GM13976 (cell line): Measurements from ENCODE around the gene WWOX.

Source experiments
- DNase-seq: peaks from one replicate; pipeline ENCODE4 v3.0.0; 2012; ENCODE audit warnings: low spot score
- in situ Hi-C: fragments of 300-500 bp; cut with MboI; formaldehyde crosslinking; loops from one replicate; pipeline ENCODE4 v1.12.0; 2022; ENCODE audit warnings: low sequenced_read_pairs, mixed read lengths, inconsistent platforms; ENCODE audit not compliant: unreplicated experiment
- TF ChIP-seq, protein P1 (sequence below): IDR thresholded peaks from 2 replicates; pipeline ENCODE4 v1.5.1; 2012; ENCODE audit warnings: borderline replicate concordance, mild to moderate bottlenecking; ENCODE audit not compliant: insufficient read depth; ENCODE audit errors: extremely low read depth, missing control alignments, control extremely low read depth

The WWOX gene

DNA sequence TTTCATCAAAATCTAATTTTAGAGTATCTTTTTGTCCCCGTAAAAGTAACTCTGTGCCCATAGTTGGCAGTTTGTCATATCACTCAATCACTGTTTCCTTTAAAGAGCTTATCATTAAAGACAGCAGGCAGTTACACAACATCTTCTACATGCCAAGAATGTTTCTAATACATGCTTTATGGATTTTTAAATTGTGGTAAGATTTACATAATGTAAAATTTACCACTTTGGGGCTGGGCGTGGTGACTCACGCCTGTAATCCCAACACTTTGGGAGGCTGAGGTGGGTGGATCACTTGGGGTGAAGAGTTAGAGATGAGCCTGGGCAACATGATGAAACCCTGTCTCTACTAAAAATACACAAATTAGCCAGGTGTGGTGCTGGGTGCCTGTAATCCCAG, 687.2 kb downstream of the WWOX start:
- no peak for DNase-seq
- in situ Hi-C loops, result no loop called here
- TF ChIP-seq, protein P1, sequence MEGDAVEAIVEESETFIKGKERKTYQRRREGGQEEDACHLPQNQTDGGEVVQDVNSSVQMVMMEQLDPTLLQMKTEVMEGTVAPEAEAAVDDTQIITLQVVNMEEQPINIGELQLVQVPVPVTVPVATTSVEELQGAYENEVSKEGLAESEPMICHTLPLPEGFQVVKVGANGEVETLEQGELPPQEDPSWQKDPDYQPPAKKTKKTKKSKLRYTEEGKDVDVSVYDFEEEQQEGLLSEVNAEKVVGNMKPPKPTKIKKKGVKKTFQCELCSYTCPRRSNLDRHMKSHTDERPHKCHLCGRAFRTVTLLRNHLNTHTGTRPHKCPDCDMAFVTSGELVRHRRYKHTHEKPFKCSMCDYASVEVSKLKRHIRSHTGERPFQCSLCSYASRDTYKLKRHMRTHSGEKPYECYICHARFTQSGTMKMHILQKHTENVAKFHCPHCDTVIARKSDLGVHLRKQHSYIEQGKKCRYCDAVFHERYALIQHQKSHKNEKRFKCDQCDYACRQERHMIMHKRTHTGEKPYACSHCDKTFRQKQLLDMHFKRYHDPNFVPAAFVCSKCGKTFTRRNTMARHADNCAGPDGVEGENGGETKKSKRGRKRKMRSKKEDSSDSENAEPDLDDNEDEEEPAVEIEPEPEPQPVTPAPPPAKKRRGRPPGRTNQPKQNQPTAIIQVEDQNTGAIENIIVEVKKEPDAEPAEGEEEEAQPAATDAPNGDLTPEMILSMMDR, result no peak

DNA sequence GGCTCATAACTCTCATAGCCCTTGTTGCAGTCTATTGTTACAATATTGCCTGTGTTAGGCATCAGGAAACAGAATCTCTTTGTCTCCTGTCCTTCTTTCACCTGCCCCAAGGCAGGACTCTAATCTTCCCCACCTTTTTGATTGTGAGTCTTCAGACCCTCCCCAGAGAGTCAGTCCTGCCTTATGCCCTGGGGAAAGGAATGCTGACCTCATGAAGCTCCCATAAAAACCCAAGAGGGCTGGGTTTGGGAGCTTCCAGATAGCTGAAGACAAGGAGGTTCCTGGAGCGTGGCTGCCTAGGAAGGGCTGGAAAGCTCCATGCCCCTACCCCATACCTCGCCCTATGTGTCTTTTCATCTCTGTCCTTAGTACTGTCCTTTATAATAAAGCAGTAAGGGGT, 688.8 kb downstream of the WWOX start:
- in situ Hi-C loops, result no loop called here
- TF ChIP-seq, protein P1, result no peak
- no peak for DNase-seq

DNA sequence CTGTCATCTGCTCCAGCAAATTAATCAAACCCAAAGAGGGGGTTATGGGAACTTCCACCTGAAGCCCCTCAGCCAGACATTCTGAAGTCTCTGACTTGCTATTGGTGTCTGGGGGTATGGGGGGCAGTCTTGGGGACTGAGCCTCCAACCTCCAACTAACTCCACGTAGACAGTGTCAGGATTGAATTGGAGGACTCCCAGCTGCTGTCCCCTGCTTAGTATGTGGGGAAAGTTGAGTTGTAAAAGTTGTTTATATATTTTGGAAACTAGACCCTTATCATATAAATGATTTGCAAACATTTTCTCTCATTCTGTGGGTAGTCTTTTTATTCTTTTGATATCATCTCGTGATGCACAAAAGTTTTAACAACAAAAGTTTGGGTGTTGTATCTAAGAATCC, 689.2 kb downstream of the WWOX start:
- TF ChIP-seq, protein P1, result no peak
- in situ Hi-C loops, result no loop called here
- DNase-seq, result no peak

DNA sequence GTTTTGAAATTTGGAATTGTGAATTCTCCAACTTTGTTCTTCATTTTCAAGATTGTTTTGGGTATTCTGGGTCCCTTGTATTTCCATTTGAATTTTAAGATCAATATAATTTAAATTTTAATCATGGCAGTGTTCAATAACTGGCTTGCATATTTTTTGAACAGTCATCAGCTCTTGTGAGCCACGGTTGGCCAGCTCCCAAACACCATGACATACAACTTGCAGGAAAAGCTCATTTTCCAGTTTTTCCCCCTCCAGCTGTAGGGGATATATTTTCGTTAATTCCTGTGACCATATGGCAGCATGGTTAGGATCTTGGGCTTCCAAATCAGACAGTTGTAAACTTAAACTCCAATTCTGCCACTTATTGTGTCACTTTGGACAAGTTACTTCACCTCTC, 690.1 kb downstream of the WWOX start:
- TF ChIP-seq, protein P1, result no peak
- in situ Hi-C loops, result no loop called here
- no peak for DNase-seq

DNA sequence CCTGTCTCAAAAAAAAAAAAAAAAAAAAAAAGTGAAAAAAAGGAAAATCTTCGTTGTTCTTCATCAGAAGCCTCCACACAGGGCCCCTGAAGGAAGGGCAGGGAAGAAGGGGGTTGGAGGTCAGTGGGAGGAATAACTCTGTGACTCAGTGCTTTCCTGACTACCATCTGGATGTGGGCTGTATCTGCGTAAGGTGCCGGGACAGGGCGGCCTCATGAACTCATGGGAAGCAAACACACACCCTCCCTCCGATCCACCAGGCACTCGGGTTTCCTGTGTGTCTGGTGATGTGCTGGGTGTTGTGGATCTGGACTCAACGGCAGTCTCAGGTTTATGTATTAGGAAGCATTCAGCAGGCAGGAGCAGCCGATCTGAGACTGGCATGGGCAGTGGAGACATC, 691.6 kb downstream of the WWOX start:
- TF ChIP-seq, protein P1, result no peak
- in situ Hi-C loops, result no loop called here
- no peak for DNase-seq

DNA sequence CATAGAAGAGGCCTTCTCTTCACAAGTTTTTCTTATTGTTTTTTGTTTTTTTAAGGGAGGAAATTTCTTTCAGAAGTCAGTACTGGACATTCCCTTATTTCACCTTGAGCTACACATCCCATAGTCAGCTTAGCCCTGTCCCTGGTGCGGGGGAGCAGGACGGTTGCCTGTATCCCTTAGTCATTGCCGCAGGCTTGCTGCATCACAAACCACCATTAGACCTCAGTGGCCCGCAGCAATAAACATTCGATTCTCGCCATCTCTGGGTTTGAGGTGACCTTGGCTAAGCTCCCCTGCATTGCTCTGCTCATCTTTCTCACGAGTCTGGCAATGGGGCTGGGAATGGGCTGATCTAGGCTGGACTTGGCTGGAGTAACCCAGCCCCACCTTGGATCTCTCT, 692.5 kb downstream of the WWOX start:
- TF ChIP-seq, protein P1, result no peak
- DNase-seq, result no peak
- in situ Hi-C loops, result no loop called here

DNA sequence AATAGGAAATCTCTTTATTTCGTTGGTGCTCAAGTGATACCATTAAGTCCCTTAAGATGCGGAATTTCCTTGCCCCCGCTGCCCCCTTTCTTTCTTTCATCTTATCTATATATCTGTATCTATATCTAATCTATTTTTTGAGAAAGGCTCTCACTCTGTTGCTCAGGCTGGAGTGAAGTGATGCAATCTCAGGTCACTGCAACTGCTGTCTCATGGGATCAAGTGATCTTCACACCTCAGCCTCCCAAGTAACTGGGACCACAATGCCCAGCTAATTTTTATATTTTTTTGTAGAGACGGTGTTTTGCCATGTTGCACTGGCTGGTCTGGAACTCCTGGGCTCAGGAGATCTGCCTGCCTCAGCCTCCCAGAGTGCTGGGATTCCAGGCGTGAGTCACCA, 693.5 kb downstream of the WWOX start:
- DNase-seq, result no peak
- in situ Hi-C loops, result no loop called here
- TF ChIP-seq, protein P1, result no peak
